Measurements from ENCODE around the gene LRIG3.

LRIG3 gene

GRCh38 chr12:58844161-58844560 lies 76.1 kb downstream of the LRIG3 start:
- no peak for DNase-seq

- DNase-seq, result no peak
Observed at GRCh38 chr12:58841058-58841798, 79.1 kb downstream of the LRIG3 start.

DNA sequence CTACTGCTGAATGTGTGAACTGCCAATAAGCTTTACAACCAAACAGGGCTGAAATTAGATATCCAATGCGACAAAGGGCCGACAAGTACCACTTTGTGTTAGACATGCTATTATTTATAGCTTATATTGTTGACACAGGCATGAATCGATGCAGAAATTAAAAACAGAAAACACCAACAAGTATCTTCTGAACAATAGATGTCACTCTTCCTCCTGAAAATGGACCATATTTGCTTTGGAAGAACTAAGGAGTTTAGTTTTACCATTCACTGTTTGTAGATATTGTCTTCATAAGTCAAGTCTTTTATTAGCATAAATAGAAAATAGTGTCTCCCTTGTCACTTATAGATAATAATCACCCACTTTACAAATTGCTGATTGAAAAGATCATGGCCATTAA lies 86.5 kb downstream of the LRIG3 start:
- DNase-seq, result no peak

DNA sequence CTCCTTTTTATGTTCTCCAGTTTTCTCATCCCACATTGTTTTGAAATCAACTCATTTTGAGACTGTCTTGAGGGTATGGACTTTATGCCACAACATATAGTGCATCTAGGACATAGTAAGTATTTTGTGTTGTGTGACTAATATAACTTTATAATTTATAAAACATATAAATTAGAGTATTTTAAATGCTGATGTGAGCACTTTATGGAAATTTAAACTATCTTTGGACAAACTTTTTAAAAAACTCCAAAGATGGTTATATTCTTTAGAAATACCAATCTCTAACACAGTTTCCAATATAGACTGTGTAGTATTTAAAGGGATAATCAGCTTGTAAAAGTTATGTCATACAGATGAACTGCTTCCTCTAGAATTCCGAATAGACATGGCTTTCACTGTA lies 87.4 kb downstream of the LRIG3 start:
- no peak for DNase-seq

Data from NCI-H226 (cell line).